Adrenal gland (tissue), 5 donors: ENCODE data around the gene BSN.

Experiments used
- CTCF ChIP-seq, 6 experiments: fragments of 450-650 bp in 4 of 6; fragments of 200-600 bp in 2 of 6; sonication (generic) in 1 of 6; IDR thresholded peaks; 1 replicate in 5 of 6; 2 replicates in 1 of 6; pipeline versions ENCODE4 v1.5.1 to v1.8.0; 2016 to 2021; ENCODE audit warnings: antibody characterized with exemption in 6 of 6, mild to moderate bottlenecking in 2 of 6, moderate library complexity in 1 of 6
- POLR2A ChIP-seq, 2 donors: fragments of 450-650 bp; IDR thresholded peaks; one replicate each; pipeline ENCODE4 v1.6.1; 2017; ENCODE audit warnings: antibody characterized with exemption in 2 of 2, mild to moderate bottlenecking in 2 of 2, moderate library complexity in 1 of 2
- donor health status: DM: no; HTN: no; CAD: no.

DNA sequence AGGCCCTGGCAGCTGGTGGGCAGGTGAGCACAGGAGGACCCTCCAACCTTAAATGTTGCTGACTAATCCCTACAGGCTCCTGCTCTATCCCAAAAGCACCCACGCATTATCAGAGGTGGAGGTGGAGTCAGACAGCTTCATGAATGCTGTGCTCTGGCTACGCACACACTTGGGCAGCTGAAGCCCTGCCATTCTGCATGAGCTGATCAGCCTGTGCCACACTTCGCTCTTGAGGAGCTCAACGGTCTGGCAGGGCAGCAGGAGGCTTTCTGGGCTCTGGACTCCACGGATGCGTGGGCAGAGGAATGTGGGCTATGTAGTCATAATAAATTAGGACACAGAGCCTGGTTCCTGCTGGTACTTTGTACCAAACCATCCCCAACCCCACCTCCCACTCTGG is 128.9 kb downstream of the BSN start:
- TF ChIP-seq POLR2A (IDR thresholded peaks at IDR 0.05): no peak
- no peak for TF ChIP-seq CTCF (IDR thresholded peaks at IDR 0.05)
